ENCODE data around the gene ARID4A. TPM values are rescaled to one million over a fixed set of nuclear protein-coding genes. Genes with fewer than 3 reads are reported as not detected.
"Not testable (repeated sequence)": the region's sequence is repeated elsewhere in the genome, so short reads cannot be mapped to it uniquely, and the experiment has no call there.

The ARID4A gene
- total and polyA plus RNA-seq, 9 donors, result 9.2 to 15.4 (median 13.5) TPM

DNA sequence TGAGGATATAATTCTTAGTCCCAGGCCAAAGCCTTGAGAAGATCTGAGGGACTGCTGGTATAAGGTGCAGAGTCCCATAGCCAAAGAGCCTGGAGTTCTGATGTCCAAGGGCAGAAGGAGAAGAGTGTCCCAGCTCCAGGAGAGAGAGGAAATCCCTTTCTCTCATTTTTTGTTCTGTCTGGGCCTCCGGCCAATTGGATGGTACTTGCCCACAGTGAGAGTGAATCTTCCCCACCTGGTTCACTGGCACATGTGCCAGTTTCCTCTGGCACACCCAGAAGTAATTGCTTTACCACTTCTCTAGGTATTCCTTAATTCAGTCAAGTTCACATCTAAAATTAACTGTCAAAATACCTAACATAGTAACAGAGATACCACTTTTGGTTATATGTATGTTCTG lies 15.3 kb downstream of the ARID4A start:
- Histone ChIP-seq H3K4me1 (ENCODE audit: control insufficient read depth, insufficient read depth, low read length) (no peaks in the 10 kb centered on the region), H3K27ac (ENCODE audit: low read length) (no peak overlapping the region), H3K27me3 (ENCODE audit: control insufficient read depth, insufficient read depth, low read length) (no peaks in the 10 kb centered on the region), H3K4me3 (ENCODE audit: low read length) (no peak overlapping the region), H3K36me3 (ENCODE audit: control insufficient read depth, insufficient read depth, low read length) (peaks cover 17% of the 10 kb centered on the region), H3K9me3 (replicated peaks; ENCODE audit: control insufficient read depth, low read depth, low read length) (no peaks in the 10 kb centered on the region)
- DNase-seq, result no peak
- WGBS (ENCODE audit: insufficient coverage), result 100% methylated on average over 1 of the region's 1 CpG

DNA sequence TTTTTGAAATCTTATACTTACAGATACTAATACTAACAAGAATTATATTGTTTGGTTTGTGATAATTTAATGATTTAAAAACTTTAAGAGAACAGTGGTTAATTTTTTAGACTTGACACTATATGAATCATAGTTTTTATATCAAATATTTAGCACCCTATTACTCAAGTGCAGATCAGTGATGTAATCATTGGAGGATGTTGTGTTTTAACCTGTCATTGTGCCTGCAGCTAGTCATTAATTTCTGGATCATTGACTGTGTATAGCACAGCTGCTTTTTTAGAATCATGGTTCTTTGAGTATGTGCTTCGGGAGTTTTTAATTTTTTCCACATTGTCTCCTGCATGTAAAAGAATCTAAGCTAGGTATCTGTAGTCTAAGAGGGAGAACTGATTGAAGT lies 17.3 kb downstream of the ARID4A start:
- peaks cover 28% of the 10 kb centered on the region for H3K36me3 ChIP-seq (ENCODE audit: control insufficient read depth, insufficient read depth, low read length)
- no peaks in the 10 kb centered on the region for H3K4me1 ChIP-seq (ENCODE audit: control insufficient read depth, insufficient read depth, low read length)
- H3K9me3 ChIP-seq (replicated peaks; ENCODE audit: control insufficient read depth, low read depth, low read length), result no peaks in the 10 kb centered on the region
- no CpG with 5 or more reads among the region's 1 CpG for WGBS (ENCODE audit: insufficient coverage)
- H3K27ac ChIP-seq (ENCODE audit: low read length), result no peak overlapping the region
- H3K4me3 ChIP-seq (ENCODE audit: low read length), result no peak overlapping the region
- DNase-seq, result no peak
- H3K27me3 ChIP-seq (ENCODE audit: control insufficient read depth, insufficient read depth, low read length), result no peaks in the 10 kb centered on the region

DNA sequence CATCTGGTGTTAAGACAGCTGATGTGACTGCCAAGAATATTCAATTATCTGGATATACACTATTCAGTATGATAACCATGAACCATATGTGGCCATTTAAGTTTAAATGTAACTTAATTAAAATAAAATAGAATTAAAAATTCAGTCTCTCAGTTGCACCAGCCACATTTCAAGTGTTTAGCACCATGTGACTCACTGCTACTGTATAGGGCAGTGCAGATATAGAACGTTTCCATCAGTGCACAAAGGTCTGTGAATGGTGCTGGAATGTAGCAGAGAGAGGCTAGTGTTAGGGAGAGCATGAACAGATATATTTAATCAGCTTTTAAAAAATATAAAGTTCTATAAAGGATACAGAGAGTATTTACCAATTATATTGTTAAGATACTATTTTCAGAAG lies 28.7 kb downstream of the ARID4A start:
- Histone ChIP-seq H3K4me3 (ENCODE audit: low read length) (no peak overlapping the region), H3K27ac (ENCODE audit: low read length) (no peak overlapping the region), H3K9me3 (replicated peaks; ENCODE audit: control insufficient read depth, low read depth, low read length) (no peaks in the 10 kb centered on the region), H3K4me1 (ENCODE audit: control insufficient read depth, insufficient read depth, low read length) (no peaks in the 10 kb centered on the region), H3K36me3 (ENCODE audit: control insufficient read depth, insufficient read depth, low read length) (peaks cover 17% of the 10 kb centered on the region), H3K27me3 (ENCODE audit: control insufficient read depth, insufficient read depth, low read length) (no peaks in the 10 kb centered on the region)
- WGBS (ENCODE audit: insufficient coverage), result no CpG with 5 or more reads among the region's 1 CpG
- no peak for DNase-seq

DNA sequence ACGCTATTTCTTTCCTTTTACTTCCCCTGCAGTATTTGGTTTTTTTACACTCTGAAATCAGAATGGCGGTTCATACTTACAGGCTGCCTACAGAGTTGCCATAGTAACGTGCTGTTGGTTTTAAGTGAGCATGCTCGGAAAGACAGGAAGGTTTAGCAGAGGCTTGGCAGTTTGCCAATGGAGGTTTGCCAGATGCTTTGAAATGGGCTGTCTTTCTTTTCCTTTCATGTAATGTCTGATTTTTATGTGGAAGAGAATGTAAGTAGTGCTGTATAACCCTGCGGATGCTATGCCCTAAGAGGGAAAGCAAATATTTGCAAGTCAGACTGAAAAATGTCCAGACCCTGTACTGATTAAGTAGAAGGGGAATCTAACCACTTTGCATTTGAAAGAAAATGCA lies 32.8 kb downstream of the ARID4A start:
- WGBS (ENCODE audit: insufficient coverage), result 0% methylated on average over 2 of the region's 5 CpGs
- peak; percentile 99 for DNase-seq
- Histone ChIP-seq H3K27me3 (ENCODE audit: control insufficient read depth, insufficient read depth, low read length) (no peaks in the 10 kb centered on the region), H3K36me3 (ENCODE audit: control insufficient read depth, insufficient read depth, low read length) (peaks cover 8% of the 10 kb centered on the region), H3K4me3 (ENCODE audit: low read length) (no peak overlapping the region), H3K4me1 (ENCODE audit: control insufficient read depth, insufficient read depth, low read length) (no peaks in the 10 kb centered on the region), H3K27ac (ENCODE audit: low read length) (peak overlapping the region; percentile 83), H3K9me3 (replicated peaks; ENCODE audit: control insufficient read depth, low read depth, low read length) (no peaks in the 10 kb centered on the region)

DNA sequence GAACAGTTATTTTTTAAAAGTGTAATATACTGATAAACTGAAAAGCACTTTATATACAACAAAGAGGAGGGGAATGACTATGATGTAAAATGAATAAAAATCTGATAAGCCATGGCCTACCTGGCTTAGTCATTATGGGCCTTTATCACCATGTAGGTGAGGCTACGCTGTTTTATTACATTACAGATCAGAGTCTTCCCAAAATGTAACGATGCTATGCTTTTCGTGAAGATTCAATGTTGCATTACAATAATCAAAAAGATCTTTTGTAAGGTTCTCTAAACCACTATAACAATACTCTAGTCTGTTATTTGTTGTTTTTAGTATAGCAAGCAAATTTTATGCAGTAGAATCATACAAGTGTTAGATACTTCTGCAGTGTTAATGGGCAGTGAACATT lies 34.2 kb downstream of the ARID4A start:
- WGBS (ENCODE audit: insufficient coverage), result no CpG with 5 or more reads among the region's 3 CpGs
- H3K4me3 ChIP-seq (ENCODE audit: low read length), result no peak overlapping the region
- DNase-seq, result no peak
- no peak overlapping the region for H3K27ac ChIP-seq (ENCODE audit: low read length)
- H3K4me1 ChIP-seq (ENCODE audit: control insufficient read depth, insufficient read depth, low read length), result no peaks in the 10 kb centered on the region
- peaks cover 5% of the 10 kb centered on the region for H3K36me3 ChIP-seq (ENCODE audit: control insufficient read depth, insufficient read depth, low read length)
- no peaks in the 10 kb centered on the region for H3K27me3 ChIP-seq (ENCODE audit: control insufficient read depth, insufficient read depth, low read length)
- H3K9me3 ChIP-seq (replicated peaks; ENCODE audit: control insufficient read depth, low read depth, low read length), result no peaks in the 10 kb centered on the region

DNA sequence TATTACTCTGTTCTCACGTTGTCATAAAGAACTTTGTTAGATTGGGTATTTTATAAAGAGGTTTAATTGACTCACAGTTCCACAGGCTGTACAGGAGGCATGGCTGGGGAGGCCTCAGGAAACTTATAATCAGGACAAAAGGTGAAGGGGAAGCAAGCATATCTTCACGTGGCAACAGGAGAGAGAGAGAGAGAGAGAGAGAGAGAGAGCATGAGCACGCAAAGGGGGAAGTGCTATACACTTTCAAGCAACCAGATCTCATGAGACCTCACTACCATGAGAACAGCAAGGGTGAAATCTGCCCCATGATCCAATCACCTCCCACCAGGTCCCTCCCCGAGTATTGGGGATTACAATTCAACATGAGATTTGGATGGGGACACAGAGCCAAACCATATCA lies 41.3 kb downstream of the ARID4A start:
- not testable (repeated sequence) for DNase-seq; H3K4me3 ChIP-seq (ENCODE audit: low read length); H3K27me3 ChIP-seq (ENCODE audit: control insufficient read depth, insufficient read depth, low read length); H3K9me3 ChIP-seq (replicated peaks; ENCODE audit: control insufficient read depth, low read depth, low read length); H3K27ac ChIP-seq (ENCODE audit: low read length); H3K4me1 ChIP-seq (ENCODE audit: control insufficient read depth, insufficient read depth, low read length)
- no CpG with 5 or more reads among the region's 4 CpGs for WGBS (ENCODE audit: insufficient coverage)
- peaks cover 12% of the 10 kb centered on the region for H3K36me3 ChIP-seq (ENCODE audit: control insufficient read depth, insufficient read depth, low read length)

DNA sequence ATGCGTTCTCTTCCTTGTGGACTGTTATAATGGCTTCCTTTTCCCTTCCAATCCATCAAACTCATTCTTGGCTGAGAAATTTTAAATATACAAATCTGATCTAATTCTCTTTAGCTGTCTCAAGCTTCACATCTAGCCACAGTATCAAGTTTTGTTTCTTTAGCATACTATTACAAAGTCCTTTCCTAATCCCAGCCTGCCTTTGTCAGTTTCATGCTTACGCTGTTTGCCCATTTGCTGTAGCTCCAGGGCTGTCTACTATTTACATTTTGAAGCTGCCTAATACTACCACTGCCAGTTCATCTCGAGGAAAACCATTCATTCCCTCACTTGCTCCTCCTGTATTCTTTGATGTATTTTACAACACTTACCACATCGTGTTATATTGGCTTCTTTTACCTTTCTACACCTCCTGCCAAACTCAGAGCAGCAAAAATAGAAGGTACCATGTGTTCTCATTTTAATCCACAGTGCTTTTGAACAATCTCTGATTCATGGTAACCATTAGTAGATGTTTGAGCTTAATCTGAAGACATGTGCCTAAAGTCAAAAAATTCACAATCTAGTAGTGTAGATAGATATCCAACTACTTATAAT lies 42.9 kb downstream of the ARID4A start:
- H3K27me3 ChIP-seq (ENCODE audit: control insufficient read depth, insufficient read depth, low read length), result no peaks in the 10 kb centered on the region
- H3K36me3 ChIP-seq (ENCODE audit: control insufficient read depth, insufficient read depth, low read length), result peaks cover 13% of the 10 kb centered on the region
- WGBS (ENCODE audit: insufficient coverage), result 82% methylated on average over 2 of the region's 4 CpGs
- no peaks in the 10 kb centered on the region for H3K4me1 ChIP-seq (ENCODE audit: control insufficient read depth, insufficient read depth, low read length)
- DNase-seq, result no peak
- H3K27ac ChIP-seq (ENCODE audit: low read length), result no peak overlapping the region
- H3K4me3 ChIP-seq (ENCODE audit: low read length), result no peak overlapping the region
- no peaks in the 10 kb centered on the region for H3K9me3 ChIP-seq (replicated peaks; ENCODE audit: control insufficient read depth, low read depth, low read length)

DNA sequence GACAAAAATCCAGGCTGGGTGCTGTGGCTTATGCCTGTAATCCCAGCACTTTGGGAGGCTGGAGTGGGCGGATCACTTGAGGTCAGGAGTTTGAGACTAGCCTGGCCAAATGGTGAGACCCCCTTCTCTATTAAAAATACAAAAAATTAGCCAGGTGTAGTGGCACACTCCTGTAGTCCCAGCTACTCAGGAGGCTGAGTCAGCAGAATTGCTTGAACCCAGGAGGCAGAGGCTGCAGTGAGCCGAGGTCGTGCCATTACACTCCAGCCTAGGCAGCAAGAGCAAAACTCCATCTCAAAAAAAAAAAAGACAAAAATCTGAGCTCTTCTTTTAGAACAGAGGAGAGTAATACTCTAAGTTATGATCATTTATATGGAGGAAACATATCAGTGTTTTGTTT lies 45.2 kb downstream of the ARID4A start:
- DNase-seq; H3K27me3 ChIP-seq (ENCODE audit: control insufficient read depth, insufficient read depth, low read length); H3K4me3 ChIP-seq (ENCODE audit: low read length); H3K9me3 ChIP-seq (replicated peaks; ENCODE audit: control insufficient read depth, low read depth, low read length); H3K4me1 ChIP-seq (ENCODE audit: control insufficient read depth, insufficient read depth, low read length); H3K27ac ChIP-seq (ENCODE audit: low read length): not testable (repeated sequence)
- H3K36me3 ChIP-seq (ENCODE audit: control insufficient read depth, insufficient read depth, low read length), result peaks cover 11% of the 10 kb centered on the region
- no CpG with 5 or more reads among the region's 3 CpGs for WGBS (ENCODE audit: insufficient coverage)

DNA sequence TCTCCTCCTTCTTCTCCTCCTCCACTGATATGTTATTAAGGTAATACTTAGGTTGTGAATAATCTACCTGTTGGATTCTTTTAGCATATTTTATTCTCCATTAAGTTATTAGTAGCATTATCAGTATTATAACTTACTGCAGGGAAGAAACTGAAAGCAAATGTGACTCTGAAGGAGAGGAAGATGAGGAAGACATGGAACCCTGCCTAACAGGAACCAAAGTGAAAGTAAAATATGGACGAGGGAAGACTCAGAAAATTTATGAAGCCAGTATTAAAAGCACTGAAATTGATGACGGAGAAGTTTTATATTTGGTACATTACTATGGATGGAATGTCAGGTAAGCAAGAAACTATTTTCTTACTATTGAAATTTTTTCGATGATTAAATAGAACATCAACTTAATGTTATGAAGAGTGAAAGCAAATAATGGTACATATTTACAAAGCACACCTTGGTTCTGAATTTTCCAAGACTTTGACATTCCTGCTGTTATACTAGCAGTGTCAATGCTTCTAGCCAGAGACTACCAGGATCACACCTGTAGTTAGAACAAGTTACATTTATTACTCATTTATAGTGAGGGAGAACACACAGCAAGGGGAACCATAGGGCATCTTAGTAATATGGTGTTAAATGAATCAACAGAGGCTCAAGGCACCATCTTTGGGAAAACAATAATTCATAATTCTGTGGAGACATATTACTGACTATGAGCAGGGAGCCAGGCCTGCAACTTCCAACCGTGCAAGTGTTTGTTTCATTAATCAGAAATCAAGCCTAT lies 55.4 kb downstream of the ARID4A start:
- H3K27me3 ChIP-seq (ENCODE audit: control insufficient read depth, insufficient read depth, low read length), result no peaks in the 10 kb centered on the region
- H3K9me3 ChIP-seq (replicated peaks; ENCODE audit: control insufficient read depth, low read depth, low read length), result no peaks in the 10 kb centered on the region
- no CpG with 5 or more reads among the region's 4 CpGs for WGBS (ENCODE audit: insufficient coverage)
- DNase-seq, result peak; percentile 4
- no peaks in the 10 kb centered on the region for H3K4me1 ChIP-seq (ENCODE audit: control insufficient read depth, insufficient read depth, low read length)
- H3K27ac ChIP-seq (ENCODE audit: low read length), result no peak overlapping the region
- no peak overlapping the region for H3K4me3 ChIP-seq (ENCODE audit: low read length)
- H3K36me3 ChIP-seq (ENCODE audit: control insufficient read depth, insufficient read depth, low read length), result peaks cover 28% of the 10 kb centered on the region

DNA sequence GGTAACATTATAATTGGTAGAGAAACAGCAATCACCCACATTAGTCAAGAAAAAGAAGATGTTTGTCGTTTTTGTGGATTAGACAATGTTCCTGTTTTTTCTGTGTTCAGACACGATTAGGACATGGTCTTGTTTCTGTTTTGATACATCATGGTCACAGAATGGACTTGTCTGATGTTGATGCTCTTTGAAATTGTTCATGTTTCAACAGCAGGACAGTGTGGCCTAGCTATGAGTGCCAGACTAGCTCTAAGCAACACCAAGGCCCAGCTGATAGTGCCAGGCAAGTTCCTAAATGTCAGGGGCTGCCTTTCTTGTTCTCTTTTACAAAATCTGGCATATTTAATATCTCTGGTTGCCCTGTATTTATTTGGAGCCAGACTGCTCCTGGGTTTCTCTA lies 56.5 kb downstream of the ARID4A start:
- Histone ChIP-seq H3K36me3 (ENCODE audit: control insufficient read depth, insufficient read depth, low read length) (peaks cover 24% of the 10 kb centered on the region), H3K9me3 (replicated peaks; ENCODE audit: control insufficient read depth, low read depth, low read length) (no peaks in the 10 kb centered on the region), H3K27me3 (ENCODE audit: control insufficient read depth, insufficient read depth, low read length) (no peaks in the 10 kb centered on the region), H3K4me1 (ENCODE audit: control insufficient read depth, insufficient read depth, low read length) (no peaks in the 10 kb centered on the region), H3K27ac (ENCODE audit: low read length) (no peak overlapping the region), H3K4me3 (ENCODE audit: low read length) (no peak overlapping the region)
- DNase-seq, result no peak
- WGBS (ENCODE audit: insufficient coverage), result no CpG with 5 or more reads among the region's 2 CpGs
